Natural killer cell treated with Interleukin-12 subunit alpha and Interleukin-12 subunit beta and Interleukin-15 and Interleukin-18, amount 100 ng/mL, for 72 hours (primary cell): ENCODE measurements around the gene QRSL1. TPM values are rescaled to one million over a fixed set of nuclear protein-coding genes. Genes with fewer than 3 reads are reported as not detected.
"Not testable (repeated sequence)": the region's sequence is repeated elsewhere in the genome, so short reads cannot be mapped to it uniquely, and the experiment has no call there.

ENCODE experiments used
- ATAC-seq, 2 donors: fragments of 150-1000 bp; cut with Tn5 transposase in 1 of 2; sonication (Bioruptor Pico), chemical (Tn5 transposase) in 1 of 2; 2 replicates each; pipeline ENCODE4 v1.10.0; 2021
- DNase-seq: peaks from one replicate; pipeline ENCODE4 v3.0.0; 2022; ENCODE audit warnings: low spot score
- H3K27ac Mint-ChIP-seq, 2 donors: 1 replicate in 1 of 2; 2 replicates in 1 of 2; pipeline ENCODE4 v1.8.0; 2022; ENCODE audit warnings: mixed read lengths in 2 of 2, mild to moderate bottlenecking in 1 of 2, moderate library complexity in 1 of 2
- H3K27me3 Mint-ChIP-seq, 2 donors: 1 replicate in 1 of 2; 2 replicates in 1 of 2; pipeline ENCODE4 v1.8.0; 2022; ENCODE audit warnings: mixed read lengths in 2 of 2
- H3K36me3 Mint-ChIP-seq: one replicate; pipeline ENCODE4 v1.8.0; 2022; ENCODE audit warnings: mixed read lengths
- H3K4me1 Mint-ChIP-seq, 2 donors: 1 replicate in 1 of 2; 2 replicates in 1 of 2; pipeline ENCODE4 v1.8.0; 2022; ENCODE audit warnings: low read depth in 2 of 2, mixed read lengths in 2 of 2, mild to moderate bottlenecking in 1 of 2
- H3K4me3 Mint-ChIP-seq: one replicate; pipeline ENCODE4 v1.8.0; 2022; ENCODE audit warnings: mixed read lengths
- H3K9me3 Mint-ChIP-seq: 2 replicates; pipeline ENCODE4 v1.8.0; 2022; ENCODE audit warnings: mixed read lengths
- total RNA-seq, 2 donors: library from RNA; stranded (reverse); gene quantifications; one replicate each; pipeline ENCODE4 v1.2.3, GENCODE V29; 2022

The QRSL1 gene
- total RNA-seq, 2 donors from 2014 or later, result 15.3 to 25.0 TPM

DNA sequence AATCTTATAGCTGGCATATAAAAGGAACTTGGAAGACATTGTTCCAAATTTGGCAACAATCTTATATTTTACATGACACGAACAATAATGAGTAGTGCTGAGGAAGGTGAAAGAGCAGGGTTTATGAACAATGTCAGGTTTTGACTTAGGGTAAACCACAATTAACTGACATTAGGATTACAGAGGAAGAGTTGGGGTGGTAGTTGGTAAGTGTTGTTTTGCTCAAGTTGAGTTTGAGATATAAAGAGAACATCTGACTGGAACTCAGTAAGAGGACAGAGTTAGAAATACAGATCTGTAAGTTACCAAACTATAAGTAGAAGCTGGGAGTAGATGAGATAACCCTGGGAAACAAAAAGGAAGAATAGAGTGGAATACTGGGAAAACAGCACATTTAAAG lies 15.2 kb upstream of the QRSL1 start:
- Mint-ChIP-seq H3K27me3 (no peaks in the 10 kb centered on the region), H3K4me3 (no peak overlapping the region)
- no peak for ATAC-seq

GRCh38 chr6:106614592-106615257 lies 14.7 kb upstream of the QRSL1 start:
- Mint-ChIP-seq H3K4me3 (no peak overlapping the region), H3K4me1 (peaks cover 0 to 5% of the 10 kb centered on the region in 2 donors), H3K36me3 (peaks cover 10% of the 10 kb centered on the region), H3K27ac (no peak overlapping the region), H3K9me3 (no peaks in the 10 kb centered on the region), H3K27me3 (no peaks in the 10 kb centered on the region)
- ATAC-seq (no peak), DNase-seq (no peak)

More for the DNA sequence above, 15.2 kb upstream of the QRSL1 start:
- Mint-ChIP-seq H3K27ac (no peak overlapping the region), H3K36me3 (peaks cover 10% of the 10 kb centered on the region), H3K4me1 (peaks cover 0 to 5% of the 10 kb centered on the region in 2 donors), H3K9me3 (no peaks in the 10 kb centered on the region)
- no peak for DNase-seq

DNA sequence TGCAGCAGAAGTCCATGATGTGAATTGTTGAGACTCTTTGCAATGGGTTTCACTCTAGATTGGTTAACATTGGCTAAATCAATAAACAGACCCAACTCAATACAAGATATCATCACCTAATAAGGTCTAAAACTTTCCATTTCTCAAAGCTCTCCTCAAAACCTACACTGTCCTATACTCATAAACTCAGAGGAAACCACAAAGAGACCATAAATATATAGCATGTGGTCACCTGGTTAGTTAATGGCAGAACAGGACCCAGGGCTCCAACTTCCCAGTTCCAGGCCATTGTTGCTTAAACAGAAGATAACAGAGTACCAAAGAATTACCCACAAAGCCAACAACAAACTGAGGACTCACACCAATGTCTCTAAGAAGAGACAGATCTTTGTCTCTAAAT lies 12.1 kb upstream of the QRSL1 start:
- H3K9me3 Mint-ChIP-seq, result no peaks in the 10 kb centered on the region
- H3K4me3 Mint-ChIP-seq, result no peak overlapping the region
- no peak for DNase-seq
- no peak for ATAC-seq
- H3K4me1 Mint-ChIP-seq, result peaks cover 0 to 5% of the 10 kb centered on the region in 2 donors
- H3K27me3 Mint-ChIP-seq, result no peaks in the 10 kb centered on the region
- peaks cover 10% of the 10 kb centered on the region for H3K36me3 Mint-ChIP-seq
- no peak overlapping the region for H3K27ac Mint-ChIP-seq

DNA sequence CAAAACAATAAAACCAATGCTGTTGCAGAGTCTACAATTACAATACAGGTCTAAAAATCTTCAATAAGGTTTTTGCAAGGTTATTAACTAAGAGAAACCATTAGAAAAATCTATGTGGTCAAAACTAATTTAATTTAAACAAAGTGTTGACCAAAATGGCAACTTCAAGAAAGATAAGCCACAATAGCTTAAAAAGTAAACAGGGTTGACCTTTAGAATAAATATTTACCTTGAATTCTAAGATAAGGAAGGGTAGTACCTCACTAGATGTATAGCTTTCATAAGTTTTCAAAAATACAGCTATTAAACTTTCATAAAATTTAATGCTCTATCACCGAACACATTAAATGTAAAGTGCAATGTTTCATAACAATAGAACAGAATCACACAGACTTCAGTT lies 11.5 kb upstream of the QRSL1 start:
- Mint-ChIP-seq H3K4me1 (peaks cover 0 to 5% of the 10 kb centered on the region in 2 donors), H3K27ac (no peak overlapping the region), H3K4me3 (no peak overlapping the region), H3K9me3 (no peaks in the 10 kb centered on the region), H3K36me3 (peaks cover 10% of the 10 kb centered on the region), H3K27me3 (no peaks in the 10 kb centered on the region)
- no peak for DNase-seq
- no peak for ATAC-seq

DNA sequence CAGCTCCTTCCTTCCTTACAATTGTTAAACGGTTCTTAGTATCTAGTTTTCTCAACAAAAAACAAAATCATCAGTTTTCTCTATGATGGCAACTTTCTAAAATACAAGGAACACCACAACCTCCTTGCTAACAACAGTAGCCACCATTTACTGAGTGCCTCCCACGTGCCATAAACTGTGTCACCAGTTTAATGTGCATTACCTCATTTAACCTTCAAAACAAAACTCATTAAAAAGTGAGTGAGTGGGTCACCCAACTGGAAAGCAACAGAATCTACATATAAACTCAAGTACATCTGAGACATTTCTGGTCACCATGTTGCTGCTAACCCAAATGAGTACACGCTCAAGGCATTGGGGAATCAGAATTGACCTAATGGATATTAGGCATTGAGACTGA lies 11.1 kb upstream of the QRSL1 start:
- no peak overlapping the region for H3K4me3 Mint-ChIP-seq

DNA sequence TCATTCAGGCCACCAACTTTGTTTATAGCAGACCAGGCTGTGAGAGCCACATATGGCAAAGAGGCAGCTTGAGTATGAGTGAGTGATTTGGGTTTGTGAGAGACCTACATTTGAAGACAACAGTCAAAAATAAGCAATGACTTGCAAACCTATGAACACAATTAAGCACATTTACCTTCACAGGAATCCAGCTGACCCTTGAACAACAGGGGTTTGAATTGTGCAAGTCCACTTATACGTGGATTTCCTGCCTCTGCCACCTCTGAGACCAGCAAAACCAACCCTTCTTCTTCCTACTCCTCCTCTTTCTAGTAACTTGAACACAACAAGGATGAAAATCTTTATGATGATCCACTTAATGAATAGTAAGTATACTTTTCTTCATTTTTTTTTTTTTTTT lies 10.2 kb upstream of the QRSL1 start:
- H3K27ac Mint-ChIP-seq, result no peak overlapping the region
- ATAC-seq (no peak), DNase-seq (no peak)
- peaks cover 0 to 2% of the 10 kb centered on the region in 2 donors for H3K4me1 Mint-ChIP-seq
- H3K9me3 Mint-ChIP-seq, result no peaks in the 10 kb centered on the region
- no peaks in the 10 kb centered on the region for H3K27me3 Mint-ChIP-seq
- no peak overlapping the region for H3K4me3 Mint-ChIP-seq
- peaks cover 2% of the 10 kb centered on the region for H3K36me3 Mint-ChIP-seq

More for the DNA sequence above, 11.1 kb upstream of the QRSL1 start:
- Mint-ChIP-seq H3K27me3 (no peaks in the 10 kb centered on the region), H3K4me1 (peaks cover 0 to 5% of the 10 kb centered on the region in 2 donors), H3K9me3 (no peaks in the 10 kb centered on the region), H3K27ac (no peak overlapping the region), H3K36me3 (peaks cover 10% of the 10 kb centered on the region)
- ATAC-seq (no peak), DNase-seq (no peak)

GRCh38 chr6:106620931-106621672 lies 8.3 kb upstream of the QRSL1 start:
- no peaks in the 10 kb centered on the region for H3K9me3 Mint-ChIP-seq
- no peaks in the 10 kb centered on the region for H3K27me3 Mint-ChIP-seq
- ATAC-seq (no peak), DNase-seq (no peak)
- H3K4me3 Mint-ChIP-seq, result no peak overlapping the region
- no peaks in the 10 kb centered on the region for H3K4me1 Mint-ChIP-seq
- H3K27ac Mint-ChIP-seq, result no peak overlapping the region
- H3K36me3 Mint-ChIP-seq, result no peaks in the 10 kb centered on the region

- no peaks in the 10 kb centered on the region for H3K27me3 Mint-ChIP-seq
Observed at GRCh38 chr6:106622412-106622811, 7.0 kb upstream of the QRSL1 start.

DNA sequence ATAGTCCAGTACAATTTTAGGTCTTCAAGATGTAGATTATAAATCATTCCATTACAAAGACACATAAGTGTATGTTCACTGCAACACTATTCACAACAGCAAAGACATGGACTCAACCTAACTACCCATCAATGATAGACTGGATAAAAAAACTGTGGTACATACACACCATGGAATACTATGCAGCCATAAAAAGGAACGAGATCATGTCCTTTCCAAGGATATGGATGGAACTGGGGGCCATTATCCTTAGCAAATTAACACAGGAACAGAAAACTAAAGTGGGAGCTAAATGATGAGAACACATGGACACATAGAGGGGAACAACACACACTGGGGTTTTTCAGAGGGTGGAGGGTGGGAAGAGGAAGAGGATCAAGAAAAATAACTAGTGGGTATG lies 6.3 kb upstream of the QRSL1 start:
- Mint-ChIP-seq H3K9me3 (no peaks in the 10 kb centered on the region), H3K4me1 (no peaks in the 10 kb centered on the region)

More at GRCh38 chr6:106622412-106622811, 7.0 kb upstream of the QRSL1 start:
- DNase-seq, result no peak
- no peak overlapping the region for H3K27ac Mint-ChIP-seq
- H3K9me3 Mint-ChIP-seq, result no peaks in the 10 kb centered on the region
- no peak overlapping the region for H3K4me3 Mint-ChIP-seq
- H3K36me3 Mint-ChIP-seq, result no peaks in the 10 kb centered on the region
- no peak for ATAC-seq
- H3K4me1 Mint-ChIP-seq, result no peaks in the 10 kb centered on the region

GRCh38 chr6:106626485-106626884 lies 2.9 kb upstream of the QRSL1 start:
- Mint-ChIP-seq H3K36me3 (no peaks in the 10 kb centered on the region), H3K4me3 (no peak overlapping the region), H3K27me3 (no peaks in the 10 kb centered on the region), H3K4me1 (peaks cover 9 to 19% of the 10 kb centered on the region in 2 donors), H3K27ac (no peak overlapping the region), H3K9me3 (no peaks in the 10 kb centered on the region)
- no peak for DNase-seq
- ATAC-seq, result no peak

More for the DNA sequence above, 6.3 kb upstream of the QRSL1 start:
- Mint-ChIP-seq H3K27me3 (no peaks in the 10 kb centered on the region), H3K4me3 (no peak overlapping the region), H3K36me3 (no peaks in the 10 kb centered on the region), H3K27ac (no peak overlapping the region)
- DNase-seq, result no peak
- no peak for ATAC-seq

DNA sequence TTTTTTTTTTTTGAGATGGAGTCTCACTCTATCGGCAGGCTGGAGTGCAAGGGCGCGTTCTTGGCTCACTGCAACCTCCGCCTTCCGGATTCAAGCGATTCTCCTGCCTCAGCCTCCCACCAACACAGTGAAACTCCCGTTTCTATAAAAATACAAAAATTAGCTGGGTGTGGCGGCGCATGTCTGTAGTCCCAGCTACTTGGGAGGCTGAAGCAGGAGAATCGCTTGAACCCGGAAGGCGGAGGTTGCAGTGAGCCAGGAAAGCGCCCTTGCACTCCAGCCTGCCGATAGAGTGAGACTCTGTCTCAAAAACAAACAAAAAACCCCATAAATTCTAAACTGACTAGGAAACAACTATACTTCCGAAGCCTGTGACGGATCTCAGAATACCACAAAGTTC lies 1.6 kb upstream of the QRSL1 start:
- H3K36me3 Mint-ChIP-seq, result not testable (repeated sequence)

GRCh38 chr6:106628658-106629102 lies 698 bp upstream of the QRSL1 start:
- Mint-ChIP-seq H3K27me3 (no peaks in the 10 kb centered on the region), H3K36me3 (no peaks in the 10 kb centered on the region), H3K27ac (peak overlapping the region; percentile 99), H3K9me3 (no peaks in the 10 kb centered on the region), H3K4me3 (peak overlapping the region; percentile 99), H3K4me1 (peaks cover 12 to 19% of the 10 kb centered on the region in 2 donors)
- ATAC-seq (no peak), DNase-seq (no peak)

More for the DNA sequence above, 1.6 kb upstream of the QRSL1 start:
- H3K9me3 Mint-ChIP-seq, H3K27me3 Mint-ChIP-seq, H3K27ac Mint-ChIP-seq, ATAC-seq, DNase-seq: not testable (repeated sequence)
- Mint-ChIP-seq H3K4me3 (peak overlapping the region; percentile 99), H3K4me1 (peaks cover 12 to 19% of the 10 kb centered on the region in 2 donors)

DNA sequence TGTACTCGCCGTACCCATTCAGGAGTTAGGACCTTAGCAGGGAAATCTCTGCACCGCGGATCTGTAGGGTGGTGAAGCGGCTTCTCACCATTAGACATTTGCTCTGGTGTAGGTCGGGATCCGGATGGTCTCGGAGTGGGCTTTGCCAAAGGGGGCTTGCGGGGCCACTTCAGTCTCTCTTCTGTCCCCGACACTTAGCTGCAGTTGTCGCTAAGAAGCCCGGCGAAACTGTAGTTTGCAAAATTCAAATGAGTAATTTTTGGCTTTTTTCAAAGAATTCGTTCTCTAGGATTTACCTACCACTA lies 433 bp downstream of the QRSL1 start:
- Mint-ChIP-seq H3K4me3 (peak overlapping the region; percentile 99), H3K36me3 (no peaks in the 10 kb centered on the region), H3K27ac (peak overlapping the region; percentile 99), H3K4me1 (peaks cover 15 to 19% of the 10 kb centered on the region in 2 donors), H3K9me3 (no peaks in the 10 kb centered on the region), H3K27me3 (no peaks in the 10 kb centered on the region)
- DNase-seq, result no peak
- no peak for ATAC-seq

GRCh38 chr6:106630366-106630765 lies 988 bp downstream of the QRSL1 start:
- Mint-ChIP-seq H3K4me3 (peak overlapping the region; percentile 99), H3K9me3 (no peaks in the 10 kb centered on the region), H3K36me3 (no peaks in the 10 kb centered on the region), H3K4me1 (peaks cover 15 to 19% of the 10 kb centered on the region in 2 donors), H3K27me3 (no peaks in the 10 kb centered on the region), H3K27ac (peak overlapping the region; percentile 99)
- no peak for ATAC-seq
- no peak for DNase-seq
